Measurements from ENCODE around the gene ZNF383.
"Not testable (repeated sequence)": the region's sequence is repeated elsewhere in the genome, so short reads cannot be mapped to it uniquely, and the experiment has no call there.

Gene ZNF383

GRCh38 chr19:37292998-37293939 is 75.3 kb downstream of the ZNF383 start:
- not testable (repeated sequence) for DNase-seq (ENCODE audit: low read depth in 2 of 2)

DNA sequence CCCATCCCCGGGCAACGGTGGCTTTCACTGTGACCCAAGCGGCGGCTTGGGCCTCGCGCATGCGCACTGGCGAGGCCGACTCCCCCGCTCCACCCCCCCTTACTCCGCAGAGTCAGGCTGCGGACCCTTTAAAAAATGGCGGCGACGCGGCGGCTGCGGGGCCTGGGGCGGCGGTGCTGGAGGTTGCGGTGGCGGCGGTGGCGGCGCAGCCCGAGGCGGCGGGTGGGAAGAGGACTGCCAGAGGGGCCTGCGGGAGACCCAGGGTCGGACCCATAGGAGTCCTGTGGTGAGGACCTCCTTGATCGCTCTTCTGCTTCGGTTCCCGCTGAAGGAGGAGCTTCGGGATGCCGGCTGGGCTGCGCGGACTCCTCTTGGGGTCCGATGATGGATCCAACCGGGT is 76.2 kb downstream of the ZNF383 start:
- DNase-seq (ENCODE audit: low read depth in 2 of 2): not testable (repeated sequence)
